GM21515 (cell line): ENCODE measurements around the gene PAQR6.
A peak's percentile ranks its signal among the peaks of the same experiment; 100 is the strongest.

Experiments
- ATAC-seq: cut with Tn5 transposase; IDR thresholded peaks from one replicate; pipeline ENCODE4 v1.9.1; 2021; ENCODE audit not compliant: unreplicated experiment

PAQR6 gene

DNA sequence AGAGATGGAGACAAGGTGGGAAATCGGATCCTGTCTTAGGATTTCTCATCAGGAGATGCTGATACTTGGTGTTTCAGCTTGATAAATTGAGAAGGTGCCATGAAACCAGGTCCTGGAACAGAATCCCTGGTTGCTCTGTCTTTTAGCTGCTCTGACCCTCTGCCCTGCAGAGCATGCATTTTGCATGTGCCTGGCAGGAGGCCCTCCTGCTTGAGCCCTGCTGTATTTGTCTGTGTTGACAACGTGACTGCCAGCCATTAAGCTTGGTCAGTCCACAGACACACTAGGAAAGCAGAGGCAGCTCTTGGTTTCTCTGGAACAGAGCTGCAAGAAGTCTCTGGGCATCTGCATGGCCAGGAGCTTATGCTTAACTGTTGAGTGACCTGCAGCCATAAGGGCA lies 51.4 kb downstream of the PAQR6 start:
- no peak for ATAC-seq

DNA sequence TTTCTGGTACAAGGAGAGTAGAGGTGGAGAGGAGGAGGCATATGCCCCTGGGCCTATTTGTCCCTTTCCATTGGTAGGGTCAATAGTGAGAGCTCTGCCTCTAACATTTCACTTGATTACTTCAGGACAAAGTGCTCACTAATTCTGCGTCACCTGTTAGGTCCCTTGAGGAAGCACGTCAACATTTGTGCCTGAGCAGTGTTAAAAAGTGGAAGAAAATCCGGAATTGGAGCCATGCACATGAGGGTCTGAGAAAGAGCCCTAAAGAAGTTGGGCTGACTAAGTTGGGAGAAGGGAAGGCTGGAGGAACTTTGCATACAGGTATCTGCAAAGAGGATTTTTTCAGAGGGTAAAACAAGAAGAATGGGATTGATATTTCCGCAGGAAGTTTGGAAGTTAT lies 52.0 kb downstream of the PAQR6 start:
- ATAC-seq = no peak

DNA sequence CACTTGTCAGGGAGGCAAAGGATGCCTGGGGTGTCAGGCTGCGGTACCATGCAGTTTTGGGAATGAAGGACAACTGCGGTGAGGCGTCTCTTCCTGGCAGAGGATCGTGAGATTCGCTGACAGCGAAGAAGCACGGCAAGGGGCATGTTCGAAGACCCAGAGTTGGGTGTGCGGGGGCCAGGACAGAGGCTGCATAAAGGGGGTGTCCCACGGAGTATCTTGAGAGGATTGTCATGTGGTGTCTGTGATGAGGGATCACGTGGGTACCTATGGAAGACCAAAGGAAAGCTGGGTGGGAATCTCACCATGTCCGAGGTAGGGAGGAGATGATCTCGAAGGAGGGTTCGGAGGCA lies 53.6 kb downstream of the PAQR6 start:
- no peak for ATAC-seq

DNA sequence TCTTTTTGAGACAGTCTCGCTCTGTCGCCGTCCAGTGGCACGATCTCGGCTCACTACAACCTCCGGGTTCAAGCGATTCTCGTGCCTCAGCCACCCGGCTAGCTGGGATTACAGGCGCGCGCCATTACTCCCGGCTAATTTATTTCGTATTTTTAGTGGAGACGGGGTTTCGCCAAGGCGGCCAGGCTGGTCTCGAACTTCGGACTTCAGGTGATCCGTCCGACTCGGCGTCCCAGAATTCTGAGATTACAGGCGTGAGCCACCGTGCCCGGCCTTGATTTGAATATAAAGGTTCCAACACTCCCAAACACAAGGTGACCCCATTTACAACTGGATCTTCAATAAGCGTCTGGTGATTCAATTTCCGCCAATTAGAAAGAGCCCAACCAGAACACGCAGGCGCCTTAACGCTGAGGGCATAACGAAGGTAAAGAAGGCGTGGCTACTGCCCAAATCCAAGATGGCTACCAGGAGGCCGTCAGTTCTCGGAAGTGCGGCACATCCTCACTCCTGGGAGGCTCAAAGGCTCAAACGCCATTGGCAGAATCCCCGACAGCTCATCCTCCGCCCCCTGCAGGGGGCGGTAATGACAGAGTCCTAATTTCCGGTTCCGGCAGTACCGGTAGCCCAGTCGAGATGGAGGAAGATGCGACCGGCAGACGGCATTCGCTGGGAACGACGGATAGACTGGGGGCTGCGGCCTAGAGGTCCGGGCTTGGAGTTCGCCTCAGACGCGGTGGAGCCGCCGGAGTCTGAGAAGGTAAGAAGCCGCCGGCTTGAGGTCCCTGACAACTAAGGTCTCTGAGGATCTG lies 54.2 kb downstream of the PAQR6 start, which contains the start of gene SLC25A44:
Gene SLC25A44, plus strand, starts transcription at position 617 of the 812 bp plus-strand sequence. CDS start 5,744 bp downstream, outside the sequence.
- peak; percentile 95 for ATAC-seq
